Keratinocyte (primary cell): ENCODE measurements around the gene CLDN6. TPM values are rescaled to one million over a fixed set of nuclear protein-coding genes. Genes with fewer than 3 reads are reported as not detected.

Source experiments
- DNase-seq: peaks from one replicate; pipeline ENCODE4 v3.0.0-alpha.2; 2011; ENCODE audit warnings: low read depth, missing footprints, low spot score
- FAIRE-seq: peaks from 2 replicates; lab custom pipeline; 2011; peaks lifted over from hg19 to GRCh38; lab: Jason Lieb, UNC
- H2AFZ ChIP-seq: 2 replicates; pipeline ENCODE4 v1.6.0; 2012; ENCODE audit warnings: low read length, control low read depth, inconsistent platforms; ENCODE audit not compliant: control insufficient read depth
- H3K27ac ChIP-seq: 2 replicates; pipeline ENCODE4 v1.5.1; 2011; ENCODE audit warnings: low read length; ENCODE audit not compliant: control insufficient read depth, insufficient read depth
- H3K27me3 ChIP-seq: 3 replicates; pipeline ENCODE4 v1.6.0; 2011; ENCODE audit warnings: low read length; ENCODE audit not compliant: control insufficient read depth, insufficient read depth; ENCODE audit errors: extremely low read depth
- H3K36me3 ChIP-seq, 2 experiments: 2 replicates in 1 of 2; 3 replicates in 1 of 2; pipeline ENCODE4 v1.5.1; 2011; ENCODE audit warnings: low read length in 2 of 2, mild to moderate bottlenecking in 1 of 2; ENCODE audit not compliant: control insufficient read depth in 2 of 2, insufficient read depth in 2 of 2; ENCODE audit errors: extremely low read depth in 1 of 2
- H3K4me1 ChIP-seq: 3 replicates; pipeline ENCODE4 v1.5.1; 2011; ENCODE audit warnings: low read length; ENCODE audit not compliant: control insufficient read depth, insufficient read depth; ENCODE audit errors: extremely low read depth
- H3K4me2 ChIP-seq: 3 replicates; pipeline ENCODE4 v1.6.0; 2011; ENCODE audit warnings: low read depth, low read length; ENCODE audit not compliant: control insufficient read depth, insufficient read depth; ENCODE audit errors: extremely low read depth
- H3K4me3 ChIP-seq, 3 experiments: fragments of 200-600 bp in 1 of 3; sonication (generic) in 1 of 3; 2 replicates in 2 of 3; 3 replicates in 1 of 3; pipeline ENCODE4 v1.5.1; 2011 to 2016; ENCODE audit warnings: low read length in 3 of 3, mild to moderate bottlenecking in 3 of 3, control low read depth in 2 of 3, inconsistent platforms in 1 of 3, low read depth in 1 of 3, mixed read lengths in 1 of 3, mixed run types in 1 of 3, moderate library complexity in 1 of 3; ENCODE audit not compliant: control insufficient read depth in 2 of 3, insufficient read depth in 2 of 3; ENCODE audit errors: extremely low read depth in 1 of 3
- H3K79me2 ChIP-seq: 2 replicates; pipeline ENCODE4 v1.6.0; 2012; ENCODE audit warnings: low read length; ENCODE audit not compliant: control insufficient read depth, insufficient read depth
- H3K9ac ChIP-seq: 3 replicates; pipeline ENCODE4 v1.6.0; 2011; ENCODE audit warnings: low read length; ENCODE audit not compliant: control insufficient read depth, insufficient read depth; ENCODE audit errors: extremely low read depth
- H3K9me1 ChIP-seq: 3 replicates; pipeline ENCODE4 v1.6.0; 2011; ENCODE audit warnings: low read length; ENCODE audit not compliant: control insufficient read depth, insufficient read depth; ENCODE audit errors: extremely low read depth
- H3K9me3 ChIP-seq: 2 replicates; pipeline ENCODE4 v1.5.1; 2012; ENCODE audit warnings: low read depth, low read length; ENCODE audit not compliant: control insufficient read depth
- H4K20me1 ChIP-seq: 3 replicates; pipeline ENCODE4 v1.6.0; 2011; ENCODE audit warnings: low read length; ENCODE audit not compliant: control insufficient read depth, insufficient read depth; ENCODE audit errors: extremely low read depth
- CTCF ChIP-seq, 3 experiments: IDR thresholded peaks in 1 of 3; conservative IDR thresholded peaks in 1 of 3; optimal IDR thresholded peaks in 1 of 3; 2 replicates in 2 of 3; 3 replicates in 1 of 3; pipeline versions ENCODE3 to v1.5.1; 2011; ENCODE audit warnings: low read length in 3 of 3, mild to moderate bottlenecking in 3 of 3, moderate library complexity in 2 of 3, control low read depth in 1 of 3, inconsistent platforms in 1 of 3; ENCODE audit not compliant: insufficient read depth in 2 of 3; ENCODE audit errors: extremely low read depth in 1 of 3
- EZH2 ChIP-seq: IDR thresholded peaks from one replicate; pipeline ENCODE4 v1.6.1; 2012; ENCODE audit warnings: inconsistent platforms, mild to moderate bottlenecking, low read length, moderate library complexity
- dilution Hi-C: fragments of 300-500 bp; cut with MboI; formaldehyde crosslinking; loops from one replicate; pipeline ENCODE4 v1.7.0; 2020; ENCODE audit warnings: low sequenced_read_pairs; ENCODE audit not compliant: extremely low pct_ligation_motif_present
- polyA plus RNA-seq, 5 experiments: library from polyadenylated mRNA; depleted of rRNA in 3 of 5; stranded (reverse) in 3 of 5; stranded (forward) in 1 of 5; unstranded in 1 of 5; fragments of >200 nt; gene quantifications; 1 replicate in 1 of 5; 2 replicates in 3 of 5; 3 replicates in 1 of 5; pipeline versions ENCODE4 v1.2.1 to v1.2.3, GENCODE V29; 2011 to 2012; ENCODE audit warnings: missing spikeins in 2 of 5, low read depth in 1 of 5, low replicate concordance in 1 of 5

CLDN6 gene
- polyA plus RNA-seq, 1 donor (not counting 4 experiments of a cell fraction or from before 2014, with no cell fraction given): not detected

- Histone ChIP-seq H3K4me2 (no peak overlapping the region), H3K9me1 (no peaks in the 10 kb centered on the region), H4K20me1 (no peaks in the 10 kb centered on the region), H3K9ac (no peak overlapping the region), H3K27ac (no peak overlapping the region), H3K27me3 (no peaks in the 10 kb centered on the region), H3K79me2 (no peaks in the 10 kb centered on the region), H3K9me3 (no peaks in the 10 kb centered on the region), H3K4me1 (peaks cover 24% of the 10 kb centered on the region), H2AFZ (no peak overlapping the region), H3K36me3 (no peaks in the 10 kb centered on the region), H3K4me3 (no peak overlapping the region)
- FAIRE-seq (no peak), DNase-seq (no peak)
- TF ChIP-seq CTCF (optimal IDR thresholded peaks at IDR 0.05 in 1 of 3, IDR thresholded peaks at IDR 0.05 in 1 of 3, conservative IDR thresholded peaks at IDR 0.05 in 1 of 3; ENCODE audit: extremely low read depth in 1 of 3, insufficient read depth in 2 of 3, low read length in 3 of 3): no peak
- TF ChIP-seq EZH2: no peak
- dilution Hi-C loops: no loop called here
Measured at GRCh38 chr16:2985462-2985861, 32.5 kb downstream of the CLDN6 start.

- no peak for FAIRE-seq
- peak overlapping the region; percentile 22 for H3K9ac ChIP-seq
Measured at GRCh38 chr16:2983706-2984136, 34.3 kb downstream of the CLDN6 start.

More at GRCh38 chr16:2983706-2984136, 34.3 kb downstream of the CLDN6 start:
- H3K4me2 ChIP-seq: peak overlapping the region; percentile 31
- TF ChIP-seq CTCF (optimal IDR thresholded peaks at IDR 0.05 in 1 of 3, IDR thresholded peaks at IDR 0.05 in 1 of 3, conservative IDR thresholded peaks at IDR 0.05 in 1 of 3; ENCODE audit: extremely low read depth in 1 of 3, insufficient read depth in 2 of 3, low read length in 3 of 3): peak; percentile 72 to 81 (median 73)
- TF ChIP-seq EZH2: no peak
- no peak for DNase-seq
- no peak overlapping the region for H2AFZ ChIP-seq
- peaks cover 29% of the 10 kb centered on the region for H3K4me1 ChIP-seq
- no peaks in the 10 kb centered on the region for H3K9me1 ChIP-seq
- no peaks in the 10 kb centered on the region for H3K27me3 ChIP-seq
- no peak overlapping the region for H3K4me3 ChIP-seq
- no peaks in the 10 kb centered on the region for H4K20me1 ChIP-seq
- peaks cover 13% of the 10 kb centered on the region for H3K79me2 ChIP-seq
- peak overlapping the region; percentile 26 for H3K27ac ChIP-seq
- H3K9me3 ChIP-seq: no peaks in the 10 kb centered on the region
- no peaks in the 10 kb centered on the region for H3K36me3 ChIP-seq
- dilution Hi-C loops: no loop called here
